ENCODE data around the gene RGS7BP.

- TF ChIP-seq, protein P1, sequence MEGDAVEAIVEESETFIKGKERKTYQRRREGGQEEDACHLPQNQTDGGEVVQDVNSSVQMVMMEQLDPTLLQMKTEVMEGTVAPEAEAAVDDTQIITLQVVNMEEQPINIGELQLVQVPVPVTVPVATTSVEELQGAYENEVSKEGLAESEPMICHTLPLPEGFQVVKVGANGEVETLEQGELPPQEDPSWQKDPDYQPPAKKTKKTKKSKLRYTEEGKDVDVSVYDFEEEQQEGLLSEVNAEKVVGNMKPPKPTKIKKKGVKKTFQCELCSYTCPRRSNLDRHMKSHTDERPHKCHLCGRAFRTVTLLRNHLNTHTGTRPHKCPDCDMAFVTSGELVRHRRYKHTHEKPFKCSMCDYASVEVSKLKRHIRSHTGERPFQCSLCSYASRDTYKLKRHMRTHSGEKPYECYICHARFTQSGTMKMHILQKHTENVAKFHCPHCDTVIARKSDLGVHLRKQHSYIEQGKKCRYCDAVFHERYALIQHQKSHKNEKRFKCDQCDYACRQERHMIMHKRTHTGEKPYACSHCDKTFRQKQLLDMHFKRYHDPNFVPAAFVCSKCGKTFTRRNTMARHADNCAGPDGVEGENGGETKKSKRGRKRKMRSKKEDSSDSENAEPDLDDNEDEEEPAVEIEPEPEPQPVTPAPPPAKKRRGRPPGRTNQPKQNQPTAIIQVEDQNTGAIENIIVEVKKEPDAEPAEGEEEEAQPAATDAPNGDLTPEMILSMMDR (IDR thresholded peaks at IDR 0.05), result no peak
- no peak for TF ChIP-seq EZH2 (IDR thresholded peaks at IDR 0.05)
Observed at GRCh38 chr5:64526734-64527439, 21.1 kb downstream of the RGS7BP start.
